ENCODE data around the gene PRR13.

DNA sequence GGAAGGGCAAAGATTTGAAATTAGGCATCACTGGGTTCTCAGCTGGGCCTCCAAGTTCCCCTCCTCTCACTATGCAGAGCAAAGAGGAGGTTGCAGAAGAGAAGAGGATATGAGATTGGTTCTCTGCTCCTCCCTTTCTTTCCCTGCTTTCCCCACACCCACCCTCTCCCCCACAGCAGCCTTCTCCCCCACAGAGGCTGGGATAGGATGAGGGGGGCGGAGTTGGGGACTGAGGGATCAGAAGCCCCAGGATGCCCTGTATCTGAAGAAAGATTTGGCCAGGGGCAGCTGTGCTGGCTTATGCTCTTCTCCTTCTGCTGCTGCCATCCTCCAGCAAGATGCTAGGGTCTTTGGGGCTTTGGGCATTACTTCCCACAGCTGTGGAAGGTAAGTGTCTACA is 17.9 kb upstream of the PRR13 start, which contains the start of gene AMHR2:
- no peak for TF ChIP-seq EP300 (IDR thresholded peaks at IDR 0.05)
- TF ChIP-seq, protein P1, sequence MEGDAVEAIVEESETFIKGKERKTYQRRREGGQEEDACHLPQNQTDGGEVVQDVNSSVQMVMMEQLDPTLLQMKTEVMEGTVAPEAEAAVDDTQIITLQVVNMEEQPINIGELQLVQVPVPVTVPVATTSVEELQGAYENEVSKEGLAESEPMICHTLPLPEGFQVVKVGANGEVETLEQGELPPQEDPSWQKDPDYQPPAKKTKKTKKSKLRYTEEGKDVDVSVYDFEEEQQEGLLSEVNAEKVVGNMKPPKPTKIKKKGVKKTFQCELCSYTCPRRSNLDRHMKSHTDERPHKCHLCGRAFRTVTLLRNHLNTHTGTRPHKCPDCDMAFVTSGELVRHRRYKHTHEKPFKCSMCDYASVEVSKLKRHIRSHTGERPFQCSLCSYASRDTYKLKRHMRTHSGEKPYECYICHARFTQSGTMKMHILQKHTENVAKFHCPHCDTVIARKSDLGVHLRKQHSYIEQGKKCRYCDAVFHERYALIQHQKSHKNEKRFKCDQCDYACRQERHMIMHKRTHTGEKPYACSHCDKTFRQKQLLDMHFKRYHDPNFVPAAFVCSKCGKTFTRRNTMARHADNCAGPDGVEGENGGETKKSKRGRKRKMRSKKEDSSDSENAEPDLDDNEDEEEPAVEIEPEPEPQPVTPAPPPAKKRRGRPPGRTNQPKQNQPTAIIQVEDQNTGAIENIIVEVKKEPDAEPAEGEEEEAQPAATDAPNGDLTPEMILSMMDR (IDR thresholded peaks at IDR 0.05), result no peak
- TF ChIP-seq POLR2A (IDR thresholded peaks at IDR 0.05), result no peak
- no peak for TF ChIP-seq POLR2AphosphoS5 (IDR thresholded peaks at IDR 0.05)
